Testis (tissue), 2 donors: ENCODE results near the gene THBS3.

Source experiments
- CTCF ChIP-seq, 3 experiments: fragments of 450-650 bp in 2 of 3; fragments of 200-600 bp in 1 of 3; sonication (generic) in 1 of 3; IDR thresholded peaks; one replicate each; pipeline ENCODE4 v1.5.1; 2016 to 2019; ENCODE audit warnings: antibody characterized with exemption in 3 of 3, mild to moderate bottlenecking in 2 of 3, moderate library complexity in 1 of 3
- POLR2A ChIP-seq: fragments of 450-650 bp; IDR thresholded peaks from one replicate; pipeline ENCODE4 v1.6.1; 2017; ENCODE audit warnings: antibody characterized with exemption, mild to moderate bottlenecking, moderate library complexity

- TF ChIP-seq CTCF (IDR thresholded peaks at IDR 0.05) (peak in 1 of 3 experiments; percentile 21), POLR2A (no peak)
Observed at GRCh38 chr1:155227261-155228095, 19.8 kb upstream of the THBS3 start.
